GM12878 (cell line): ENCODE data around the gene PHC2.

ENCODE experiments used
- CREM ChIP-seq: IDR thresholded peaks from 2 replicates; pipeline ENCODE4 v1.6.1; 2014; ENCODE audit warnings: antibody characterized with exemption, low read depth
- CTCF ChIP-seq, 3 experiments: IDR thresholded peaks in 2 of 3; conservative IDR thresholded peaks in 1 of 3; 2 replicates each; pipeline ENCODE4 v1.5.1; 2011; ENCODE audit warnings: low read depth in 3 of 3, low read length in 3 of 3, mild to moderate bottlenecking in 3 of 3, control low read depth in 2 of 3, moderate library complexity in 2 of 3, inconsistent platforms in 1 of 3, mixed read lengths in 1 of 3; ENCODE audit not compliant: control insufficient read depth in 2 of 3, insufficient read depth in 1 of 3; ENCODE audit errors: extremely low read depth in 1 of 3
- EZH2 ChIP-seq: IDR thresholded peaks from 2 replicates; pipeline ENCODE4 v1.6.1; 2012; ENCODE audit warnings: low read depth, mild to moderate bottlenecking, control low read depth, inconsistent platforms, low read length, borderline replicate concordance; ENCODE audit not compliant: control insufficient read depth
- FOXK2 ChIP-seq: fragments of 450-650 bp; IDR thresholded peaks from 2 replicates; pipeline ENCODE4 v1.6.1; 2017; ENCODE audit warnings: mild to moderate bottlenecking, moderate library complexity
- MAX ChIP-seq: IDR thresholded peaks from 2 replicates; pipeline ENCODE4 v1.6.1; 2012; ENCODE audit warnings: low read depth, low read length, improper control_type of control experiment
- NFYB ChIP-seq: IDR thresholded peaks from 2 replicates; pipeline ENCODE4 v1.6.1; 2011; ENCODE audit warnings: low read depth, mild to moderate bottlenecking, low read length, improper control_type of control experiment, moderate library complexity; ENCODE audit not compliant: insufficient read depth
- POLR2A ChIP-seq: IDR thresholded peaks from 2 replicates; pipeline ENCODE4 v1.6.1; 2011; ENCODE audit warnings: low read depth, mild to moderate bottlenecking, low read length
- POLR2AphosphoS5 ChIP-seq: IDR thresholded peaks from 2 replicates; pipeline ENCODE4 v1.6.1; 2011; ENCODE audit warnings: mild to moderate bottlenecking, low read length, inconsistent platforms
- SMC3 ChIP-seq: IDR thresholded peaks from 2 replicates; pipeline ENCODE4 v1.6.1; 2011; ENCODE audit warnings: low read length, improper control_type of control experiment, borderline replicate concordance
- SREBF2 ChIP-seq: IDR thresholded peaks from 2 replicates; pipeline ENCODE4 v1.6.1; 2012; ENCODE audit warnings: mild to moderate bottlenecking, low read length
- YY1 ChIP-seq: IDR thresholded peaks from 2 replicates; pipeline ENCODE4 v1.6.1; 2011; ENCODE audit warnings: low read depth, mild to moderate bottlenecking, low read length
- ZZZ3 ChIP-seq: IDR thresholded peaks from 2 replicates; pipeline ENCODE4 v1.6.1; 2011; ENCODE audit warnings: low read depth; ENCODE audit not compliant: control insufficient read depth, insufficient read length

GRCh38 chr1:33369081-33369480 lies 61.8 kb downstream of the PHC2 start:
- TF ChIP-seq CREM (no peak), YY1 (no peak), CTCF (IDR thresholded peaks at IDR 0.05 in 2 of 3, conservative IDR thresholded peaks at IDR 0.05 in 1 of 3; ENCODE audit: control insufficient read depth in 2 of 3, extremely low read depth in 1 of 3, insufficient read depth in 1 of 3, low read depth in 3 of 3, low read length in 3 of 3) (no peak), EZH2 (no peak), ZZZ3 (no peak), POLR2A (no peak), FOXK2 (no peak), POLR2AphosphoS5 (no peak), SMC3 (no peak), MAX (no peak), NFYB (no peak), SREBF2 (no peak)
